Transverse colon (tissue), 4 donors: ENCODE results near the gene NAALADL2.

Source experiments
- POLR2A ChIP-seq: fragments of 450-650 bp; IDR thresholded peaks from one replicate; pipeline ENCODE4 v1.6.1; 2016; ENCODE audit warnings: antibody characterized with exemption, mild to moderate bottlenecking, moderate library complexity
- POLR2AphosphoS5 ChIP-seq, 3 donors: sonication (generic); formaldehyde crosslinking; IDR thresholded peaks; one replicate each; pipeline ENCODE4 v1.6.1; 2016; ENCODE audit warnings: antibody characterized with exemption in 3 of 3
- TF ChIP-seq, protein P1 (sequence below), 5 experiments: fragments of 200-600 bp in 3 of 5; fragments of 450-650 bp in 2 of 5; sonication (generic) in 3 of 5; IDR thresholded peaks; 1 replicate in 2 of 5; 2 replicates in 3 of 5; pipeline ENCODE4 v1.5.1; 2016 to 2017; ENCODE audit warnings: antibody characterized with exemption in 5 of 5, inconsistent platforms in 3 of 5, mild to moderate bottlenecking in 2 of 5, moderate library complexity in 1 of 5

DNA sequence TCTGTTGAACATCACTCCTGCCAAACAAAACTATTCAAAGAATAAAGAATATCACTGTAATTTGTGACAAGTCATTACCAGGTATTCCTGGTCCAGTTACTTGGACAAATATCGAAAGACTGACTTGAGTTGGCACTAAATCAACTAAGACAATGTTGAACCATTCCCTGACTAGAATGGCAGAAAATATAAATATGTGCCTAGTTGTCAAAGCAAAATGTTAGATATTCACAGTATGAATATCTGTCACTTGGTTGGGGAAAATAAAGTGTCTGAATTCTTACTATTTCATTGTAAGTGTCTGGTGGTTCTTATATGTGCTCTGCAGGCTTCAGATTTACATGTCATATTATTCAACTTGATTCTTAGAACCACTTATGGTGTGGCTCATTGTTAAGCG lies 470.2 kb downstream of the NAALADL2 start:
- TF ChIP-seq POLR2AphosphoS5 (IDR thresholded peaks at IDR 0.05) = no peak
- TF ChIP-seq, protein P1, sequence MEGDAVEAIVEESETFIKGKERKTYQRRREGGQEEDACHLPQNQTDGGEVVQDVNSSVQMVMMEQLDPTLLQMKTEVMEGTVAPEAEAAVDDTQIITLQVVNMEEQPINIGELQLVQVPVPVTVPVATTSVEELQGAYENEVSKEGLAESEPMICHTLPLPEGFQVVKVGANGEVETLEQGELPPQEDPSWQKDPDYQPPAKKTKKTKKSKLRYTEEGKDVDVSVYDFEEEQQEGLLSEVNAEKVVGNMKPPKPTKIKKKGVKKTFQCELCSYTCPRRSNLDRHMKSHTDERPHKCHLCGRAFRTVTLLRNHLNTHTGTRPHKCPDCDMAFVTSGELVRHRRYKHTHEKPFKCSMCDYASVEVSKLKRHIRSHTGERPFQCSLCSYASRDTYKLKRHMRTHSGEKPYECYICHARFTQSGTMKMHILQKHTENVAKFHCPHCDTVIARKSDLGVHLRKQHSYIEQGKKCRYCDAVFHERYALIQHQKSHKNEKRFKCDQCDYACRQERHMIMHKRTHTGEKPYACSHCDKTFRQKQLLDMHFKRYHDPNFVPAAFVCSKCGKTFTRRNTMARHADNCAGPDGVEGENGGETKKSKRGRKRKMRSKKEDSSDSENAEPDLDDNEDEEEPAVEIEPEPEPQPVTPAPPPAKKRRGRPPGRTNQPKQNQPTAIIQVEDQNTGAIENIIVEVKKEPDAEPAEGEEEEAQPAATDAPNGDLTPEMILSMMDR (IDR thresholded peaks at IDR 0.05) = no peak
- TF ChIP-seq POLR2A = no peak
